GM12864 (cell line): ENCODE results near the gene MSTO1.

Source experiments
- DNase-seq: peaks from one replicate; pipeline ENCODE4 v3.0.0-alpha.2; 2011; ENCODE audit warnings: low read depth
- H3K4me3 ChIP-seq: 2 replicates; pipeline ENCODE4 v1.5.1; 2011; ENCODE audit warnings: mild to moderate bottlenecking, low read depth, low read length, control low read depth
- CTCF ChIP-seq: IDR thresholded peaks from 2 replicates; pipeline ENCODE4 v1.5.1; 2011; ENCODE audit warnings: low read depth, mild to moderate bottlenecking, moderate library complexity, low read length, control low read depth, inconsistent platforms; ENCODE audit errors: missing control alignments

MSTO1 gene

GRCh38 chr1:155645648-155646047 is 35.6 kb downstream of the MSTO1 start:
- H3K4me3 ChIP-seq: no peak overlapping the region
- TF ChIP-seq CTCF: no peak
- no peak for DNase-seq

GRCh38 chr1:155646307-155646706 is 36.3 kb downstream of the MSTO1 start:
- no peak overlapping the region for H3K4me3 ChIP-seq
- DNase-seq: no peak
- no peak for TF ChIP-seq CTCF

- no peak overlapping the region for H3K4me3 ChIP-seq
- DNase-seq: no peak
- no peak for TF ChIP-seq CTCF
These were observed 38.5 kb downstream of the MSTO1 start for GRCh38 chr1:155648207-155649147.

- no peak for TF ChIP-seq CTCF
- no peak overlapping the region for H3K4me3 ChIP-seq
- no peak for DNase-seq
These were observed 39.7 kb downstream of the MSTO1 start for GRCh38 chr1:155649676-155650075.

GRCh38 chr1:155650231-155650757 is 40.3 kb downstream of the MSTO1 start:
- DNase-seq: no peak
- H3K4me3 ChIP-seq: no peak overlapping the region
- no peak for TF ChIP-seq CTCF

- no peak for DNase-seq
- no peak for TF ChIP-seq CTCF
- H3K4me3 ChIP-seq: no peak overlapping the region
These were observed 42.0 kb downstream of the MSTO1 start for GRCh38 chr1:155651861-155652661.
